Neural cell (in vitro differentiated cells): ENCODE measurements around the gene BUD31. TPM values are rescaled to one million over a fixed set of nuclear protein-coding genes. Genes with fewer than 3 reads are reported as not detected.

Experiments
- H2AFZ ChIP-seq: fragments of 200-600, 300-800 bp; sonication (generic), shearing (Covaris generic); 2 replicates; pipeline ENCODE4 v1.6.0; 2014; ENCODE audit warnings: low read depth, mild to moderate bottlenecking, antibody characterized with exemption, low read length, moderate library complexity
- H3F3A ChIP-seq: fragments of 200-600 bp; shearing (Covaris generic); 2 replicates; pipeline ENCODE4 v1.6.1; 2016; ENCODE audit warnings: mild to moderate bottlenecking, moderate library complexity, mixed read lengths, antibody characterized with exemption, low read length; ENCODE audit not compliant: insufficient read depth, poor library complexity, severe bottlenecking
- H3K27ac ChIP-seq: fragments of 200-600, 300-800 bp; sonication (generic), shearing (Covaris generic); 2 replicates; pipeline ENCODE4 v1.5.1; 2014; ENCODE audit warnings: mild to moderate bottlenecking, low read length, moderate library complexity
- H3K27me3 ChIP-seq: fragments of 300-800, 200-600 bp; sonication (generic), shearing (Covaris generic); 2 replicates; pipeline ENCODE4 v1.6.0; 2014; ENCODE audit warnings: mild to moderate bottlenecking, low read depth, low read length, moderate library complexity; ENCODE audit not compliant: insufficient read depth
- H3K36me3 ChIP-seq: fragments of 300-800, 200-600 bp; sonication (generic), shearing (Covaris generic); 2 replicates; pipeline ENCODE4 v1.5.1; 2014; ENCODE audit warnings: mild to moderate bottlenecking, antibody characterized with exemption, low read length, moderate library complexity; ENCODE audit not compliant: insufficient read depth
- H3K4me2 ChIP-seq: fragments of 300-800, 200-600 bp; sonication (generic), shearing (Covaris generic); 2 replicates; pipeline ENCODE4 v1.6.0; 2014; ENCODE audit warnings: mild to moderate bottlenecking, low read length
- H3K4me3 ChIP-seq: fragments of 300-800, 200-600 bp; sonication (generic), shearing (Covaris generic); 2 replicates; pipeline ENCODE4 v1.5.1; 2014; ENCODE audit warnings: mild to moderate bottlenecking, low read length, moderate library complexity
- H3K79me2 ChIP-seq: fragments of 200-600 bp; shearing (Covaris generic); replicated peaks from 2 replicates; pipeline ENCODE4 v1.6.0; 2014; ENCODE audit warnings: mild to moderate bottlenecking, low read length, moderate library complexity; ENCODE audit not compliant: insufficient read depth
- H3K9ac ChIP-seq: fragments of 300-800, 200-600 bp; sonication (generic), shearing (Covaris generic); 2 replicates; pipeline ENCODE4 v1.6.1; 2016; ENCODE audit warnings: mild to moderate bottlenecking, low read length, mixed read lengths
- H3K9me2 ChIP-seq: fragments of 200-600 bp; shearing (Covaris generic); 2 replicates; pipeline ENCODE4 v1.6.1; 2016; ENCODE audit warnings: mild to moderate bottlenecking, low read length, mixed read lengths; ENCODE audit not compliant: insufficient read depth
- H3K9me3 ChIP-seq: fragments of 200-600, 300-800 bp; sonication (generic), shearing (Covaris generic); 2 replicates; pipeline ENCODE4 v1.6.1; 2016; ENCODE audit warnings: mild to moderate bottlenecking, mixed run types, low read length, moderate library complexity, mixed read lengths
- H4K20me1 ChIP-seq: fragments of 200-600 bp; shearing (Covaris generic); 2 replicates; pipeline ENCODE4 v1.6.1; 2016; ENCODE audit warnings: mild to moderate bottlenecking, mixed run types; ENCODE audit not compliant: insufficient read depth
- CTCF ChIP-seq: fragments of 450-650 bp; IDR thresholded peaks from 2 replicates; pipeline ENCODE4 v1.5.1; 2014; ENCODE audit warnings: antibody characterized with exemption, mild to moderate bottlenecking, moderate library complexity; ENCODE audit not compliant: poor library complexity, severe bottlenecking
- EP300 ChIP-seq: fragments of 450-650 bp; conservative IDR thresholded peaks from 2 replicates; pipeline ENCODE4 v1.6.1; 2014; ENCODE audit warnings: antibody characterized with exemption, mild to moderate bottlenecking, moderate library complexity; ENCODE audit not compliant: poor library complexity, severe bottlenecking
- EZH2 ChIP-seq: fragments of 200-600, 300-800 bp; shearing (Covaris generic), sonication (generic); IDR thresholded peaks from 2 replicates; pipeline ENCODE4 v1.6.1; 2014; ENCODE audit warnings: antibody characterized with exemption, low read length, borderline replicate concordance, mild to moderate bottlenecking; ENCODE audit not compliant: insufficient read depth, poor library complexity, severe bottlenecking
- MXI1 ChIP-seq: fragments of 450-650 bp; conservative IDR thresholded peaks from 2 replicates; pipeline ENCODE4 v1.6.1; 2014; ENCODE audit warnings: antibody characterized with exemption, mild to moderate bottlenecking; ENCODE audit not compliant: poor library complexity, severe bottlenecking
- POLR2AphosphoS5 ChIP-seq: IDR thresholded peaks from 2 replicates; pipeline ENCODE4 v1.6.1; 2012
- RAD21 ChIP-seq: fragments of 450-650 bp; conservative IDR thresholded peaks from 2 replicates; pipeline ENCODE4 v1.6.1; 2014; ENCODE audit warnings: antibody characterized with exemption, mild to moderate bottlenecking, moderate library complexity
- REST ChIP-seq: IDR thresholded peaks from 2 replicates; pipeline ENCODE4 v1.6.1; 2012; ENCODE audit warnings: borderline replicate concordance
- SMC3 ChIP-seq: fragments of 450-650 bp; conservative IDR thresholded peaks from 2 replicates; pipeline ENCODE4 v1.6.1; 2014; ENCODE audit warnings: antibody characterized with exemption, mild to moderate bottlenecking, moderate library complexity; ENCODE audit not compliant: poor library complexity
- TAF1 ChIP-seq: IDR thresholded peaks from 2 replicates; pipeline ENCODE4 v1.6.1; 2012; ENCODE audit warnings: low read depth
- polyA plus RNA-seq: library from polyadenylated mRNA; depleted of rRNA; stranded (reverse); fragments of >200 nt; gene quantifications from 2 replicates; pipeline ENCODE4 v1.2.3, GENCODE V29; 2014

The BUD31 gene
- polyA plus RNA-seq, 1 donor from 2014 or later, result 251 TPM

GRCh38 chr7:99407872-99408378, 844 bp upstream of the BUD31 start:
- TF ChIP-seq EP300 (no peak), EZH2 (no peak), REST (no peak), SMC3 (no peak), MXI1 (peak; percentile 77)
- H3K27me3 ChIP-seq, result no peaks in the 10 kb centered on the region
- peak overlapping the region; percentile 89 for H3K4me2 ChIP-seq
- H3K36me3 ChIP-seq, result no peaks in the 10 kb centered on the region
- peak overlapping the region; percentile 93 for H3K4me3 ChIP-seq
- H3K79me2 ChIP-seq, result peaks cover 53% of the 10 kb centered on the region
- peaks cover 3% of the 10 kb centered on the region for H3F3A ChIP-seq
- H2AFZ ChIP-seq, result peak overlapping the region; percentile 74
- H3K9ac ChIP-seq, result peak overlapping the region; percentile 94
- H4K20me1 ChIP-seq, result no peaks in the 10 kb centered on the region
- H3K9me2 ChIP-seq, result no peaks in the 10 kb centered on the region
- H3K27ac ChIP-seq, result peak overlapping the region; percentile 97
- no peaks in the 10 kb centered on the region for H3K9me3 ChIP-seq

- peak overlapping the region; percentile 93 for H3K4me3 ChIP-seq
- no peak for TF ChIP-seq RAD21
- no peak for TF ChIP-seq CTCF
- no peak for TF ChIP-seq EP300
- TF ChIP-seq POLR2AphosphoS5, result no peak
- no peak for TF ChIP-seq REST
- TF ChIP-seq TAF1, result no peak
- H3K27me3 ChIP-seq, result no peaks in the 10 kb centered on the region
- H3K9me3 ChIP-seq, result no peaks in the 10 kb centered on the region
- no peaks in the 10 kb centered on the region for H3K9me2 ChIP-seq
- H3K27ac ChIP-seq, result peak overlapping the region; percentile 97
- H2AFZ ChIP-seq, result peak overlapping the region; percentile 48
- no peaks in the 10 kb centered on the region for H3K36me3 ChIP-seq
- H3K79me2 ChIP-seq, result peaks cover 56% of the 10 kb centered on the region
- peak overlapping the region; percentile 94 for H3K9ac ChIP-seq
- H4K20me1 ChIP-seq, result no peaks in the 10 kb centered on the region
- peaks cover 3% of the 10 kb centered on the region for H3F3A ChIP-seq
- H3K4me2 ChIP-seq, result peak overlapping the region; percentile 88
Measured at GRCh38 chr7:99409192-99409572, 413 bp downstream of the BUD31 start.
